ENCODE measurements around the gene SPATA31D4.

Gene SPATA31D4

DNA sequence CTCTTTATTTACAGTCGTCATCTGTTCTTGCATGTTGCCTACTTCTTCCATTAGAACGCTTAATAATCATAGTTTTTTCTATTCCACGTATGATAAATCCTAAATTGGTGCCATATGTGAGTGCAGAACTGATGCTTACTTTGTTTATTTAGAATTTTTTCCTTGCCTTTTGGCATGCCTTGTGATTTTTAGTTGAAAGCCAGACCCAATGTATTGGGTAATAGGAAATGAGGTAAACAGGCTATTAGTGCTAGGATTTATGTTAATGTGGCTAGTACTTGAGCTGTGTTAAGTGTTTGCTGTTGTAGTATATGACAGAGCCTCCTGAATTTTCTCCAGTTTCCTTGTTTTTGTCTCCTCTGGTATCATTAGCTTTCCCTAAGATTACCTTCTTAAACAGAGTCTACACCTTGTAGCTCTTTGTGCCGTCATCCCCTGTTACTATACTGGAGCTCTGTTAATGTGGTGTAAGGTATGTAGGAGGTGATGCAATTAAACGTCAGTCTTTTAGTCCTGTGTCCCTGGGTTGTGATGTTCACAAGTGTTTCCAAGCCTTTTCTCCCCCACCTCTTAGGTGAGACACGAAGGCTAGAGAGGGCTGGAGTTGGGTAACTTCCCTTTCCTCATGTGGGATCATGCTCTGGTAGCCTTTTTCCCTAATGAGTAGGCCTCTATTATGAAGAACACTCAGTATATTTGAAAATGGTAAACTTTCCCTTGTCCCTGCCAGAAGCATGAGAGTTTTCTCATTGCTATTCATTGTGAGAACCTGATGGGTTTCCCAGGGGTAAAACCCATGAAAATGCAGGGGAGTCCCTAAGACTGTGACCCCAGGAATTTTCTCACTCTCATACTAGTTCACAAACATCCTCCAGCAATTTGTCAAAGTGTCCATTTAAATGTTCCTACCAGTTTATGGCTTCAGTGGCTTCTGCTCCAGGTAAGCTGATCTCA, 36.3 kb downstream of the SPATA31D4 start:
- DNase-seq: no peak

DNA sequence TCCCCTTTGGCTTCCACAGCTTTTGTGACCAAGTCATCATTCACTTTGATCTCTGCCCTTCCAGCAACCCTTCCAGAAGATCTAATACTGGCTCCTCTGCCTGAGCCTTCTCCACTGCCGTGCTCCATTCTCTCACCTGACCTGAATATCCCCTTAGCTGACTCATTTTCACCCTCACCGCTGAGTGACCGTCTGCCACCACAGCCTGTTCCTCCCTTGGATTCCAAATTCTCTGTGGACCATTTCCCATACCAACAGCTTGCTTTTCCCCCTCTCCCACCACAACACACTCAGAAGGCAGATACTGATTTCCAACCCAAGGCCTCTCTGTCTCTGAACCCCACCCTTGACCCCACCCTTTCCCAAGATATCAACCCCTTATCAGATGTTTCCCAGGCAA, 39.8 kb downstream of the SPATA31D4 start:
- no peak for DNase-seq

DNA sequence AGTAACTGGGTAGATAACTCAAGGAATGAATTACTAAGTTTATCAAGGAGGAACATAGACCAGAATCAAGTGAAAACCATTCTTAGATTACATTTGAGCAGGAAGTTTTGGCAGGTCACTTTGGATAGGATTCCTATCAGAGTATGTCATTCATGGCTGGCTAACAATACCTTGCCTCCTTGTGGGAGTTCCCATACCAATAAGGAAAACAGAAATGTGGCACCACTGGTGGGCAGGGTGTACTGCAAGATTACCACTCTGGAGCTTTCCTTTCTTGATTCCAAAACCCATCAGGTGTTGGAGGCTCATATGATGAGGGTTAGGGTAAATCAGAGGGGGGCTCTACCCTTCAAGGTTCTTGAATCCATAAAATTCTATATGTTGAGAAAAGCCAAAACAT, 41.7 kb downstream of the SPATA31D4 start:
- DNase-seq: no peak

DNA sequence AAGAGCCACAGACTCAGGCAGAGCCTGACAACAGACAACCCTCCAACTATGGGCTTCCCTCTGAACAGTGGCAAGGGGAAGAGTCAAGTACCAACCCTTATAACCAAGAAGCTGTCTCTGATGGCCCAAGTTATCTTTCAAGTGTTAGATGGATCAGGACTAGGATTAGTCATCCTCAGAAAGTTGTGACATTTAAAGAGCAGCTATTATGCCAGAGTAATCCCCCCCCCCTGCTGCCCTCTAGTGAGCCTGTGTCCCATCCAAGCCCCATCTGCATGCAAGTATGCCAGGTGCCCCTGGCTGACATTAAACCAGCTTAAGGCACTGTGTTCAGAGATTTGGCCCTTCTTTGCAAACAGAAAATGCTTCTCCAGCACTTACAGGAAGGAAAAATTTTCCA, 43.5 kb downstream of the SPATA31D4 start:
- no peak for DNase-seq

DNA sequence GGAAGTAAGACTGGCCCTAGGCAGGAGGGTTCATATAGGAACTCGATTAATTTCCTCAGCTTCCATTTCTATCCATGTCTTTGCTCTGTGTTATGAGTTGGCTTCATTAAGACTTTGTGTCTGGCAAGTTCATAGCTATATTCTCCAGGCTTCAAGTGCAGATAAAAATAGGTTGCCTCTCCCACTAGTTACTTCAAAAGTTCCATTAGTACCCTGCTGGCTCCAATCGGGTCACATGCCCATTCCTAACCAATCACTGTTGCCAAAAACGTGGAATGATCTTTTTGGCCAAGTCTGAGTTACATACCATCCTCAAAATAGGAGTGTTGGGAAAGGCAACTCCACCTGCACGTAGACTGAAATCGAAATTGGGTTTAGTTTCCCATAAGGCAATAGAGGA, 46.5 kb downstream of the SPATA31D4 start:
- DNase-seq: no peak

DNA sequence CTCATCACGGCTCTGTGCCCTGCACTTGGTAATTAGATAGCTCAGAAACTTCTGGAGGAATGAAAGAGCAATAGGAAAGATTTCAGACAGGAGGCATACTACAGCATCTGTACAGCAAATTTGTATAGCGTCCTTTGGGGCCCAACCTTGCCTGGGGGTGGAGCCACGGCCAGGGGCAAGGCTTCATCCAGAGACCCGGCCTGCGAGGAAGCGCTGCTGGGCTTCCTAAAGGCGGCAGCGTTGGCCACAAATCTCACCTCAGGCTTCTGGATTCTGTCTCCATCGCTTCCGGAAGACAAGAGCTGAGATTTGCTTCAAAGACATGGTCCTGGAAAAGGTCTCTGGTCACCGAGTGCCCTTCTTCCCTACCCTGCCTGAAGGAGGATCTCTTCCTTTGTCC, 48.1 kb downstream of the SPATA31D4 start:
- no peak for DNase-seq

DNA sequence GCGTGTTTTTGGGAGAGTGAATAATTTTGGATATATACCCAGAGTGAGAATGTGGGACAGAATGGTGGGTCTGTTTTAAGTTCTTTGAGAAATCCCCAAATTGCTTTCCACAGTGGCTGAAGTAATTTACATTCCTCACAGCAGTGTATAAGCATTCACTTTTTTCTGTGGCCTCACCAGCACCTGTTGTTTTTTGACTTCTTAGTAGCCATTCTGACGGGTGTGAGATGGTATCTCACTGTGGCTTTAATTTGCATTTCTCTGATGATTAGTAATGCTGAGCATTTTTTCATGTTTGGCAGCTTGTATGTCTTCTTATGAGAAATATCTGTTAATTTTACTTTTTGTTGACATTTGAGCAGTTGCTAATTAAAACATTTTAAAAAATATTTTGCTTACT, 51.0 kb downstream of the SPATA31D4 start:
- no peak for DNase-seq

DNA sequence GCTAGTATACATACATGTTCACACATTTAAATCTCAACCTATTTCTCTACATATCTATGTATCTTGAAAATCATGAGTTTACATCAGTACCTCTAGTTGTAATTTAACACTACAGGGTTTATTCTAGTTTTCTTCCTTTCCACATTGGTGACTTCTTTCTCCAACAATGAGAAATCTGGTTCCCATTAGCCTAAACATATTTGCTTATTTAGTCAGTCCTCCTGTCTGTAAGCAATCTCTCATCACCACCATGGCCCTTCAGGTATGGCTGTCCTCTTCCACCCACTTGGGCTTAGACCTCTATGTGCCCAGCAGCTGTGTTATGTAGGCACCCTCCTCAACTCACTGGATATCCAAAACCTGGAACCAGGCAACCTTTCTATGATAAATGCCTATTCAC, 52.3 kb downstream of the SPATA31D4 start:
- no peak for DNase-seq

DNA sequence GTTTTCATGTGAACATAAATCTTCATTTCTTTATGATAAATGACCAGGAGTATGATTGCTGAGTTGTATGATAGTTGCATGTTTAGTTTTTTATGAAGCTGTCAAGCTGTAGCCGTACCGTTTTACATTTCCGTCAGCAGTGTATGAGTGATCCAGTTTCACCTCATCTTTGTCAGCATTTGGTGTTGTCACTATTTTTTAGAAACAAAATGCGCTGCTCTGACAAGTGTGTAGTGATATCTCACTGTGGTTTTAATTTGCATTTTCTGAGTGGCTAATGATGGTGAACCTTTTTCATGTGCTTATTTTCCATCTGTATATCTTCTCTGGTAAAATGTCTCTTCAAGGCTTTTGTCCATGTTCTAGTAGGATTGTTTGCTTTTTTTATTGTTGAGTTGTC, 53.7 kb downstream of the SPATA31D4 start:
- no peak for DNase-seq

All from hypothalamus (tissue), 51 donors.